Tibial nerve (tissue), 4 donors: ENCODE data around the gene INPP5A. TPM values are rescaled to one million over a fixed set of nuclear protein-coding genes. Genes with fewer than 3 reads are reported as not detected.

ENCODE experiments used
- DNase-seq, 2 donors: peaks; one replicate each; pipeline ENCODE4 v3.0.0-alpha.2; 2019; ENCODE audit warnings: low spot score in 2 of 2
- H3K27ac ChIP-seq, 4 donors: fragments of 200-600 bp; sonication (generic) in 3 of 4; one replicate each; pipeline ENCODE4 v1.5.1; 2017 to 2019; ENCODE audit warnings: mild to moderate bottlenecking in 1 of 4
- H3K27me3 ChIP-seq, 2 donors: fragments of 200-600 bp; sonication (generic) in 1 of 2; one replicate each; pipeline versions ENCODE4 v1.5.1 to v1.6.0; 2017 to 2019
- H3K36me3 ChIP-seq, 3 donors: fragments of 200-600 bp; sonication (generic); one replicate each; pipeline ENCODE4 v1.5.1; 2018 to 2019
- H3K4me1 ChIP-seq, 4 donors: fragments of 200-600 bp; sonication (generic) in 3 of 4; one replicate each; pipeline ENCODE4 v1.5.1; 2017 to 2019
- H3K4me3 ChIP-seq, 4 donors: fragments of 200-600 bp; sonication (generic) in 3 of 4; one replicate each; pipeline ENCODE4 v1.5.1; 2017 to 2019; ENCODE audit warnings: mild to moderate bottlenecking in 1 of 4, moderate library complexity in 1 of 4
- H3K9me3 ChIP-seq, 4 donors: fragments of 200-600 bp; sonication (generic) in 3 of 4; one replicate each; pipeline ENCODE4 v1.5.1; 2017 to 2019
- EP300 ChIP-seq, 2 donors: sonication (generic); formaldehyde crosslinking; IDR thresholded peaks; one replicate each; pipeline ENCODE4 v1.6.1; 2017; ENCODE audit warnings: antibody characterized with exemption in 2 of 2, mild to moderate bottlenecking in 1 of 2
- POLR2A ChIP-seq, 2 donors: fragments of 450-650 bp; IDR thresholded peaks; one replicate each; pipeline ENCODE4 v1.6.1; 2017; ENCODE audit warnings: antibody characterized with exemption in 2 of 2, mild to moderate bottlenecking in 2 of 2, moderate library complexity in 2 of 2
- WGBS, 2 donors: methylation state at CpG; one replicate each; pipeline ENCODE4 v1.1.5; 2018; 5-methylcytosine and 5-hydroxymethylcytosine counted together
- total RNA-seq, 4 donors: library from RNA; depleted of rRNA; stranded (reverse); fragments of >200 nt; gene quantifications; one replicate each; pipeline ENCODE4 v1.1.0, GENCODE V29; 2016
- TF ChIP-seq, protein P1 (sequence below), 5 experiments: fragments of 200-600 bp in 3 of 5; fragments of 450-650 bp in 2 of 5; sonication (generic) in 3 of 5; IDR thresholded peaks; one replicate each; pipeline ENCODE4 v1.5.1; 2016 to 2019; ENCODE audit warnings: antibody characterized with exemption in 5 of 5, mild to moderate bottlenecking in 3 of 5, moderate library complexity in 2 of 5

The INPP5A gene
- total RNA-seq, 4 donors from 2014 or later = 73.8 to 101 (median 86.2) TPM

DNA sequence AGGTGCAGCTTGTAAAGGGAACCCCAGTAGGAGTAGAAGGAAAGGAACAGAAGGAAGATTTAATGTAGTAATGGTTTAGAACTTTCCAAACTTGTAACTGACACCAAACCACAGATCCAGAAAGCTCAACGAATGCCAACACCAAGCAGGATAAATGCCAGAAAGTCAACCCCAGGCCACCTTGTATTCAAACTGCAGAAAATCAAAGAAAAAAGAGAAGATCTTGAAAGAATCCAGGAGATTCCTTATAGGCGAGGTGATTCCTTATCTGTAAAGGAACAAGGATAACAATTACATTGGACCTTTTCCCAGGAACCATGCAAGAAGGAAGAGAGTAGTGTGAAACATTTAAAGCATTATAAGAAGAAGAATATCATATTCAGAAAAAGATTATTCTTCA, 154.7 kb downstream of the INPP5A start:
- TF ChIP-seq POLR2A (IDR thresholded peaks at IDR 0.05) (no peak), EP300 (IDR thresholded peaks at IDR 0.05) (no peak)
- TF ChIP-seq, protein P1, sequence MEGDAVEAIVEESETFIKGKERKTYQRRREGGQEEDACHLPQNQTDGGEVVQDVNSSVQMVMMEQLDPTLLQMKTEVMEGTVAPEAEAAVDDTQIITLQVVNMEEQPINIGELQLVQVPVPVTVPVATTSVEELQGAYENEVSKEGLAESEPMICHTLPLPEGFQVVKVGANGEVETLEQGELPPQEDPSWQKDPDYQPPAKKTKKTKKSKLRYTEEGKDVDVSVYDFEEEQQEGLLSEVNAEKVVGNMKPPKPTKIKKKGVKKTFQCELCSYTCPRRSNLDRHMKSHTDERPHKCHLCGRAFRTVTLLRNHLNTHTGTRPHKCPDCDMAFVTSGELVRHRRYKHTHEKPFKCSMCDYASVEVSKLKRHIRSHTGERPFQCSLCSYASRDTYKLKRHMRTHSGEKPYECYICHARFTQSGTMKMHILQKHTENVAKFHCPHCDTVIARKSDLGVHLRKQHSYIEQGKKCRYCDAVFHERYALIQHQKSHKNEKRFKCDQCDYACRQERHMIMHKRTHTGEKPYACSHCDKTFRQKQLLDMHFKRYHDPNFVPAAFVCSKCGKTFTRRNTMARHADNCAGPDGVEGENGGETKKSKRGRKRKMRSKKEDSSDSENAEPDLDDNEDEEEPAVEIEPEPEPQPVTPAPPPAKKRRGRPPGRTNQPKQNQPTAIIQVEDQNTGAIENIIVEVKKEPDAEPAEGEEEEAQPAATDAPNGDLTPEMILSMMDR (IDR thresholded peaks at IDR 0.05) = no peak
- no peak for DNase-seq
- WGBS, 2 donors = 85 to 95% methylated on average over 2 of the region's 2 CpGs
- Histone ChIP-seq H3K9me3 (peaks cover 0 to 9% (median 0%) of the 10 kb centered on the region in 4 donors), H3K27ac (no peak overlapping the region), H3K27me3 (no peaks in the 10 kb centered on the region), H3K4me3 (no peak overlapping the region), H3K4me1 (no peaks in the 10 kb centered on the region), H3K36me3 (peaks cover 0 to 35% (median 0%) of the 10 kb centered on the region in 3 donors)

DNA sequence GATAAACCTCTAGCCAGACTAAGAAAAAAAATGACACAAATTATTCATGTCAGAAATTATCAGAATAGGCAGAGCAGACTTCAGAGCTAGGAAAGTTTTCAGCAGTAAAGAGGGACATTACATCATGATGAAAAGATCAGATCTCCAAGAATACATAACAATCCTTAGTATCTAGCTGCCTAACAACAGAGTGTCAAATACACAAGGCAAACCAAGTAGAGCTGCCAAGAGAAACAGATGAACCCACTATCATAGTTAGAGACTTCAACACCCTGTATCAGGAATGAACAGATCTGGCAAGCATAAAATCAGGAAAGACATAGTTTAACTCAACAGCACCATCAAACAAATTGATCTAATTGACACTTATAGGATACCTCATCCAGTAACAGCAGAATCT, 156.1 kb downstream of the INPP5A start:
- DNase-seq = no peak
- Histone ChIP-seq H3K27me3 (no peaks in the 10 kb centered on the region), H3K4me3 (no peak overlapping the region), H3K4me1 (no peaks in the 10 kb centered on the region), H3K9me3 (peaks cover 0 to 9% (median 0%) of the 10 kb centered on the region in 4 donors), H3K36me3 (peaks cover 0 to 48% (median under 1%) of the 10 kb centered on the region in 3 donors), H3K27ac (no peak overlapping the region)
- TF ChIP-seq, protein P1 (IDR thresholded peaks at IDR 0.05) = no peak
- no peak for TF ChIP-seq POLR2A (IDR thresholded peaks at IDR 0.05)
- no peak for TF ChIP-seq EP300 (IDR thresholded peaks at IDR 0.05)

DNA sequence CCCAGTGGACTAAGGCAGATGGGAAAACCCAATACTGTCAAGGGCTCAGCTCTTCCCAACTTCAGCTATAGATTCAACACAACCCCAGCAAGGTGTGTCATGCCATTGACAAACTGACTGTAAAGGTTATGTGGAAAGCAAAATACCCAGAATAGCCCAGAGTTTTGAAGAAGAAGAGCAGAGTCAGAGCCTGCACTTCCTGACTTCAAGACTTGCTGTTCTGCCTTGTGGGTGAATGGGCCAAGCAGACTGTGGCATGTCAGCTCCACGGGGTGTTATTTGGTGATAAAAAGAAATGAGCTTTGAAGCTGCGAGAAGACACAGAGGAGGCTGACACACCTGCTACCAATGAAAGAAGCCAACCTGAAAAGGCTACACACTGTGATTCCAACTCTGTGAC, 158.6 kb downstream of the INPP5A start:
- H3K4me1 ChIP-seq = peaks cover 0 to 24% (median 11%) of the 10 kb centered on the region in 4 donors
- no peaks in the 10 kb centered on the region for H3K27me3 ChIP-seq
- H3K27ac ChIP-seq = no peak overlapping the region
- H3K4me3 ChIP-seq = no peak overlapping the region
- DNase-seq = no peak
- peaks cover 0 to 9% (median 0%) of the 10 kb centered on the region in 4 donors for H3K9me3 ChIP-seq
- TF ChIP-seq POLR2A (IDR thresholded peaks at IDR 0.05) (no peak), EP300 (IDR thresholded peaks at IDR 0.05) (no peak)
- TF ChIP-seq, protein P1 (IDR thresholded peaks at IDR 0.05) = no peak
- WGBS, 2 donors = 86 to 93% methylated on average over 2 of the region's 2 CpGs
- peaks cover 0 to 40% (median 3%) of the 10 kb centered on the region in 3 donors for H3K36me3 ChIP-seq

DNA sequence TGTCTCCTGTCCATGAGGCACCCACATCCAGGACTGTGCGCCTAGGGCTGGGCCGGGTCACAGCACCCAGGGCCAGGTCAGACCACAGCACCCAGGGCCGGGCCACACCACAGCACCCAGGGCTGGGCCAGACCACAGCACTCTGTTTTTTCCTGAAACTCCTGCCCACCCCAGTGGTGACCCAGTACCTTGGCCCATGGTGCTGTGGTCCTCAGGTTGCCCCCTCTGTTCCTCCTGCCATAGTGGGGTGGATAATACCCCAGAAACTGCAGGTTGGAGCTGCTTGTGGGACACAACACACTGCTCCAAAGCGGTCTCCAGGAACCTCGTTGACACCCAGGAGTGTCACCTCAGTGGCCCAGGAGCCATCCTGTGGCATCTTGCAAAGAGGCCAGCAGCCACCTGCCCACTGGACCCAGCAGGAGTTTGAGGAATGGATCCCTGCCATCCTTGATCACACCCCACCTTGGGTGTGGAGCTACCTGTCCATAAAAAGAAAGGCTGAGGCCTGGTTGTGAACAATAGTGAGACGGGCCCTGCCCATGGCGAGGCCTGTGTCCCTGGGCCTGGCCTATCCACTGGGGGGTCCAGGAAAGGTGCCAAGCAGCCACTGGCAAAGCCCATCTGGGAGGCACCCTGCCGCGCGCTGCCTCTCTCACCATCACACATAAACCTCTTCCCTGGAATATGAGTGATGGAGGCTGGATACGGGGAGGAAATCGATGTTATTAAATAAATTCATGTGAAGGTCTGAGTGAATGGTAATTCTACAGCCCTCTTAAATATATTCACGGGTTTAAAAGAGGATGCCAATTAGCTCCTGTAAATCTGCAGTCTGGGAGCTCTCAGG, 159.4 kb downstream of the INPP5A start:
- no peak for TF ChIP-seq POLR2A (IDR thresholded peaks at IDR 0.05)
- TF ChIP-seq, protein P1 (IDR thresholded peaks at IDR 0.05) = no peak
- TF ChIP-seq EP300 (IDR thresholded peaks at IDR 0.05) = no peak
- H3K27me3 ChIP-seq = no peaks in the 10 kb centered on the region
- peaks cover 0 to 32% (median 3%) of the 10 kb centered on the region in 3 donors for H3K36me3 ChIP-seq
- no peak overlapping the region for H3K27ac ChIP-seq
- H3K4me3 ChIP-seq = no peak overlapping the region
- no peak for DNase-seq
- peaks cover 0 to 27% (median 12%) of the 10 kb centered on the region in 4 donors for H3K4me1 ChIP-seq
- 94 to 99% methylated on average over 12 to 13 of the region's 13 CpGs for WGBS, 2 donors
- H3K9me3 ChIP-seq = peaks cover 0 to 9% (median 0%) of the 10 kb centered on the region in 4 donors

DNA sequence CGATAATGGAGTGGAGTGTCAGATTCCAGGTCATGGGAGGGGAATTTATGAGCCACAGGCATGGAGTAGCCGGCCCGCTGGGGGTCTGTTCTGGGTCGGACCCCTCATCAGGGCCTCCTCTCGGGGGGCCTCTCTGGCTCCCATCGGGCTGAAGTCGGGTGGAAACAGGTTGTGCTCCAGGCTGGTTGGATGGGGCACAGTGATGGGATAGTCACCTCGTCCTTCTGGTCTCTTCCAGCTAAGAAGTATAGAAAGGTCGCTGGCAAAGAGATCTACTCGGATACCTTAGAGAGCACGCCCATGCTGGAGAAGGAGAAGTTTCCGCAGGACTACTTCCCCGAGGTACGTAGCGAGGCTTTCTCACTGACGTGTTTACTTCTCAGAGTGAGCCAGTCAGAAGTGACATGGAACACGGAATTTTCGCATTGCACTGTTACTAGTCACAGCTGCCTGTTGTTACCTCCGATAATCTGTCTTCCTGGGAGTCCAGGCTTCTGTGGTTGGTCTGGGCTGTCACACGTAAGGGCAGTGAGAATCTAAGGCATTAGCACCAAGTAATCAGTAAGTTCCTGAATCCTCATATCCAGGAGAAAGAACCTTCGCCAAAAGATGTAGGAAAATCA, 160.1 kb downstream of the INPP5A start:
- Histone ChIP-seq H3K36me3 (peaks cover 0 to 32% (median 3%) of the 10 kb centered on the region in 3 donors), H3K4me1 (peaks cover 0 to 27% (median 12%) of the 10 kb centered on the region in 4 donors), H3K27ac (no peak overlapping the region), H3K9me3 (peaks cover 0 to 9% (median 0%) of the 10 kb centered on the region in 4 donors), H3K27me3 (no peaks in the 10 kb centered on the region), H3K4me3 (no peak overlapping the region)
- 87 to 90% methylated on average over 21 of the region's 21 CpGs for WGBS, 2 donors
- no peak for DNase-seq
- TF ChIP-seq EP300 (IDR thresholded peaks at IDR 0.05) = no peak
- TF ChIP-seq, protein P1 (IDR thresholded peaks at IDR 0.05) = no peak
- no peak for TF ChIP-seq POLR2A (IDR thresholded peaks at IDR 0.05)
